HG02970 (cell line): ENCODE measurements around the gene ADAM29.
"Not testable (repeated sequence)": the region's sequence is repeated elsewhere in the genome, so short reads cannot be mapped to it uniquely, and the experiment has no call there.

Source experiments
- ATAC-seq: cut with Tn5 transposase; IDR thresholded peaks from one replicate; pipeline ENCODE4 v1.9.1; 2021; ENCODE audit warnings: mild to moderate bottlenecking, moderate library complexity, moderate number of reproducible peaks; ENCODE audit not compliant: unreplicated experiment, low FRiP score

ADAM29 gene

DNA sequence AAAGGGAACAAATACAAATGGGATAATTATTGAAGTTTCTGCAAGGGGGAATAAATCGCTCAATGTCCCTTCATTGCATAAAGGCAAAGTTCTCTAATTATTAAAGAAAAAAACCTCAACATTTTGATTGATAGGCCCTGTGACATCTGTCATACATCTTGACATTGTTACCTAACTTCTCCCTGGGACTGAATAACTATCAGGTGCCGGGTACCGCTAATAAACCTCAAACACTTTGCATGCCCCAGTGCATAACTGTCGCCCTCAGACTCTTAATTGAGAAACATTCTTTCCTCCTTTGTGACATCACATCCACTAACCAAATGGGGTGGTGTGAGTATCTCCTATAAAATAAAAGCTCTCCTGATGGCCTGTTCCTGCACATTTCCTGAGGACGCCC is at the start of gene ADAM29:
Gene ADAM29 (plus strand): TSS at position 301 of the 400 bp plus-strand sequence. CDS start 57,168 bp downstream, outside the sequence.
- no peak for ATAC-seq

DNA sequence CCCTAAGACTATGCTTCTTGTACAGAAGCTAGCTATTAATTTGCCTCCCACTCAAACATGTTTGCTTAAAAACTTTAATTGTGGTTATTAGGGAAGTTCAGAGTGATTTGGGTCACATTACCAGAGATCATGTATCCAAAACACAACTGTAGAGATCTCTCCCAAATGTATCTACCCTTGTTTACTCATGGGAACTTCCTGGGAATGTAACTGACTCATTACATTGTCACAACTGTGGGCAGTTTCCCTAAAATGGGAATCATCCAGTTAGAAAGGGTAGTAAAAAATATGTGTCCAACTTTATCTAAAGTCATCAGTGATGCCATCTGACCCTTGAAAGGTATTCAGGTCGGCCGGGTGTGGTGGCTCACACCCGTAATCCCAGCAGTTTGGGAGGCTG is 48.8 kb upstream of the ADAM29 start:
- ATAC-seq, result no peak

DNA sequence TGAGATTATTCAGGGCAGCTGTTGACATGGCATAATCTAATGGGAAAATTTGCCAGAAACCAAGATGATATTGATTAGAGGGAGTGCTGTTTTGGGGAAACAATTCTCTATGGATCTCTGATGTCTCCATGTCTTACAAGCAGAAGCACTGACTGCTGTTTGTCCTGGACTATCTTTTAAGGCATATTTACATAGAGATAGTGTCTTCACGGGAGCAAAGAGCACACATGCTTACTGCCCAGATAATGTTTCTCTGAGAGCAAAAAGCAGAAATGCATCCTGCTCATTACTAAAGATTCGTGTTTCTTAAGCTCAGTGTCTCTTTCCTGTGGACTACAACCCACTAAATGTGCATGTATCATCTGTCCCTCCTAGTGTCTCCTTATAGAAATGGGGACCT is 47.8 kb upstream of the ADAM29 start:
- ATAC-seq, result no peak

DNA sequence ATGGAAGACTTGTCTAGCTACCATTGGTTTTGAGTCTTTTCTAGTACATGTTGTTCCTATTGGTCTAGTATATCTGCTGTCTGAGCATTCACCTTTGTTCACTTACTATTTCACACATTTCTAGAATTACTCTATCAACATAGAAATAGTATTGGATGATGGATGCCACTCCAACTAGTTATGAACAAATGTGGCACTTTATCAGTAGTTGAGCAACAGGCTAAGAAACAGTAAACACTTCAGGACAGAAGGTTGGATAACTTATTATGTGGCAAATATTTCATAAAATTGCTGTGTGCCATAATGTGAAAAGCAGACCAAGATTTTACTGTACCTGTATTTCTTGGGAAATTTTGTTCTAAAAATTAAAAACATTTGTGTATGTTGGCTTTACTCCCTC is 46.8 kb upstream of the ADAM29 start:
- no peak for ATAC-seq

DNA sequence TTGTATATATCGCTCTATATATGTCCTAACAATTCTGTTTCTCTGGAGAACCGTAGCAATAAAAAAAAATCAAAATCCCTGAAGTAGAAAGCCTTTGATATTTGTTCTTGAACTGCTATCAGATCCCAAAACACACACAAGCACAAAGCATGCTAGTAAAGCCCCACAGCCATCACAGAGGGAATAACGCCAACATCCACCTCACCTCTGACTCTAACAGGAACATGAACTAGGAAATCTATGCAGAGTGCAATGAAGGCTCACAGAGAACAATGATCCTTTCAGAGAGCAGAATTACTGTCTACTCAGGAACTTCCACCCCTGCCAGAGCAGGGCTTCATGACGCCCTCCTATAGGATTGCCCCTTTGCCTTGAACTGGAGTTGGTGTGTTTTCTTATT is 45.0 kb upstream of the ADAM29 start:
- not testable (repeated sequence) for ATAC-seq

DNA sequence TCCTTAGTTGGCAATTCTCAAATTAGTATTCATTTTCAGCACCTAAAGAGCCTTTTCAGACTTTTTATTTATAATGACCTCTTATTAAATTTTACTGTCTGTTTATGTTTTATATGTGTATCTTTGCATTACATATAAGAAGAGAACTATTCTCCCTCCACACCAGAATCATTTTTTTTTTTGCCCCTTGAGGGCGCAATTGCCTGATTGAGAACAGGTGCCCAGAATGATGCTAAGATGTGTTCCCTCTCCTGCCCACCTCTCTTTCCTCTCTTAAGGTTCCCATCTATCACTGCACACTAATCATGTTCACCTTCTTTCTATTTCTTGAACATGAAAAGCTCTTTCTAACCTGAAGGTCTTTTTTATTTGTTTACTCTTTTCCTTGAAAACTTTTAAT is 44.2 kb upstream of the ADAM29 start:
- ATAC-seq, result peak; percentile 43

DNA sequence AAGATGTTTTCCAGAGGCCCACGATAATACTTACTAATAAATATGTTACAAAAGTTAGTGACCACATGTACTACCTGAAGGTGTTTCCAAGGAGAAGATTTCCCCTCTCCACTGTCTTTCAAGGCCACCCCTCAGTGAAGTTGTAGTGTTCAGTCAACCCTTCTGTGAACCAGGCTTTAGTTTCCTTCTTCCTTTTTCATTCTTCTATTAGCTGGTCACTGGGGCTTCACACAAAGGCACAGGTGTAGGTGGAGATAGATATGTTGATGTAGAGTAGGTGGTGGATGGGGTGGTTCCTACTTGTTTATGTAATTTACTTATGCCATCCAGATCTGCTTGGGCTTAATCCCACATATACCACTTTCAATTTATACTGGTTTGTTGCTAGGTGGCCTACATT is 43.3 kb upstream of the ADAM29 start:
- no peak for ATAC-seq

DNA sequence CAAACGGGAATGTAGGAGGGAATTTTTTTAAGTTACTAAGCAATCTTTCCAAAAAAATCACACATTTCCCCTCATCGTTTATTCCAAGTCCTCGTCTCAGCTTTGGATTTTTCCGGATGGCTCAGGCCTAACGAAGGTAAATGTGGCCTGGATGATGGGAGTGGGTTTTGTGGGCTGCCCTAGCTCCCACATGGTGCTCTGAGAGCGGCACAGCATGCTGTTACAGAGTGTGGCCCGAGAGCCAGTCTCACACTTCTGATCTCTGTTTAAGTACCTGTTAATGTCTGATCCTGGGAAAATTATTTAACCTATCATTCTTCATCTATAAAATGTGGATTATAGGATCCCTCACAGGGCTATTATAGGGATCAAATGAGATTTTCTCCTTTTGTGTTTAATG is 38.2 kb upstream of the ADAM29 start:
- no peak for ATAC-seq

DNA sequence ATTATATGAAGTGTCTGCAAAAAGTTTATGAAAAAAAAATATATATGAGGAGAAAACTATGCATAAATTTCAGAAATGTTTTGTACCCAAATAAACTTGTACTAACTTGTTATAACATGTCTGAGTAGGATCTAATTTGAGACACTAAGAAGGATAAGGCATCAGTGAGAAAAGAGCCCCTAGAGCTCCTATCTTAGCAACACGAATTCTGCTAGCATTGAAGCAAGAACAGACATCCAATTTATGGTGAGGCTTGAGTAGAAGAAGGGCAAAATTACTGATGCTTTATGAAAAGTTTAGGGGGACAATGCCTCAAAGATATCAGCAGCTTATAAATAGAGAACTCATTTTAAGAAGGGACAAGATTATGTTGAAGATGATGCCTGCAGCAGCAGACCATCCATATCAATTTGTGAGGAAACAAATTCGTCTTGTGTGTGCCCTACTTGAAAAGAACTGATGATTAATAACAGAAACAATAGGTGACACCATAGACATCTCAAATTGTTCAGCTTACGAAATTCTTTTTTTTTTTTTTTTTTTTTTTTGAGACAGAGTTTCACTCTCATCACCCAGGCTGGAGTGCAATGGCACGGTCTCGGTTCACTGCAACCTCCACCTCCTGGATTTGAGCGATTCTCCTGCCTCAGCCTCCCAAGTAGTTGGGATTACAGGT is 35.7 kb upstream of the ADAM29 start:
- no peak for ATAC-seq

DNA sequence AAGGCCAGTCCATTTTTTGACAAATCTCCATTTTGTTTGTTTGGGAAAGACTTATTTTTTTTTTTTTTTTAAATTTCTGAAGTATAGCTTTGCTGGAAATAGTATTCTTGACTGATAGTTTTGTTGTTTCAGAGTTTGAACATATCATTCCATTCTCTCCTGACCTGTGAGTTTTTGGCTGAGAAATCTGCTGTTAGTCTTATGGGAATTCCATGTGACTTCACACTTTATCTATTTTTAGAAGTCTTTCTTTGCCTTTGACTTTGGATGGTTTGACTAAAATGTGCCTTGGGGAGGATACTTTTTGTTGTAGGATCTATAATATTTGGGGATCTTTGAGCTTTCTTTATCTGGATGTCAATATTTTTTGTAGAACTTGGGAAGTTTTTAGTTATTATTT is 10.7 kb upstream of the ADAM29 start:
- no peak for ATAC-seq

DNA sequence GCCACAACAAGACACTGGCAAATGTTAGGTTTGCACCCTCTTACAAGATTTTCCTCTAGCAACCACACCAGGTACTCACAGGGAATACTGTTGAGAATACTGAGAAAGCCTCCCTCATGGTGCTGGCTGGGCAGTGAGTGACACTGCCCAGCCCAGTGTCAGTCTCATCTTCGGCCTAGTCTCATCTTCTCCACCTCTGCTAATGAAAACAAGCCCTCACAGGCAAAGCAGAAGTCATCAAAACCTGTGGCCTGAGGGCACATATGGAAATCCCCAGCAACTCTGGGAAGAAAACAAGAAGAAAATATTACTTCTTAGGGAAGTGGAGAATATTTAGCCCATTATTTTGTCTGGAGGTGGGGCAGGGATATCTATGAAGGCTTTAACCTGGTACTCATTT is 7.9 kb upstream of the ADAM29 start:
- ATAC-seq, result no peak

DNA sequence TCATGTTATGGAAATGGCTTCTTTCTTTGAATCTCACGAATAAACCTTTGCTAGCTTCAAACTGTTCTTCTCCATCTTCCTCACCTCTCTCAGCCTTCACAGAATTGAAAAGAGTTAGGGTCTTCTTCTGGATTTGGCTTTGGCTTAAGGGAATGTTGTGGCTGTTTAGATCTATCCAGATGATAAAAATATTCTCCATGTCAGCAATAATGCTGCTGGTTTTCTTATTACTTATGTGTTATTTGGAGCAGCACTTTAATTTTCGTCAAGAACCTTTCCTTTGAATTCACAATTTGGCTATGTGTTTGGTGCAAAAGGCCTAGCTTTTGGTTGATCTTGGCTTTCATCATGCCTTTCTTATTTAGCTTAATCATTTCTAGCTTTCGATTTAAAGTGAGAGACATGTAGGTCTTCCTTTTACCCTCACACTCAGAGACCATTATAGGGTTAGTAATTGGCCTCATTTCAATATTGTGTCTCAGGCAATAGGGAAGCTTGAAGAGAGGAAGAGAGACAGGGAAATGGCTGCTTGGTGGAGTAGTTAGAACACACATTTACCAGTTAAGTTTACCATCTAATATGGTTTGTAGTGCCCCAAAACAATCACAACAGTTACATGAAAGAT is 5.1 kb upstream of the ADAM29 start:
- ATAC-seq, result no peak

DNA sequence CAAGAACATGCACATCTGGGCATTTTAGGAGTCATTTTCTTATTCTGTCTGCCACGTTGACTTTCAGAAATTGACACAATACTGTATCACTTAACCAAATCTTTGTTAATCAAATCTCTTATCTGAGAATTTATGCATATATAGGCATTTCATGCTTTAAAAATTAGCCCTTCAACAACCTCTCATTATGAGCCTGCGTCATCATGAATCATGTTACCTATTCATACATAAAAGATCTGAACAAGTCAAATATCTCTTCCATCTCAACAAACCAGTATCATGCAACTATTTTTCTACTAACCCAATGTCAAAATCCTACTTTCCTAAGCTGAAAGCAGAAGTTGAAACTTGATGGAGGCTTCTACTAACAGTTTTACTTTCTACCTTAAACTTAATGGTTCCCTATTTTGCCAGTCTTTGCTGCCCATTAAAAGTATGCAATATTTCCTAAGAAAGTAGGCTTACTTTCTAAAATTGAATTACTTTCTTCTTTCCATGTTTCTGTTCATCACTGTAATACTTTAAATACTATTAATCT is 1.8 kb downstream of the ADAM29 start:
- ATAC-seq, result no peak

DNA sequence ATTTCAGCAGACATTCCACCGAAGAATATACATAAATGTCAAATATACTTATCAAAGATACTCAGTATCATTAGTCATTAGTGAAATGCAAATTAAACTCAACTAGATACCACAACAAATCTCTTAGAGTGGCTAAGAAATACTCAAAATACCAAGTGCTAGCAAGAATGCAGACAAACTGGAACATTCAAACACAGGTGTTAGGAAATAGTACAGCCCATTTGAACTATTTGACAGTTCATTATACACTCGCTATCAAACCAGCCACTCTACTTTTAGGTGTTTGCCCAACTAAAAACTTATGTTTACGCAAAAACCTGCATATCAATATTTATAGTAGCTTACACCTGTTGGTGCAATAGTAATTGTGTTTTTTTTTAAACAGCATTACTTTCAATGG is 8.8 kb downstream of the ADAM29 start:
- ATAC-seq, result no peak

DNA sequence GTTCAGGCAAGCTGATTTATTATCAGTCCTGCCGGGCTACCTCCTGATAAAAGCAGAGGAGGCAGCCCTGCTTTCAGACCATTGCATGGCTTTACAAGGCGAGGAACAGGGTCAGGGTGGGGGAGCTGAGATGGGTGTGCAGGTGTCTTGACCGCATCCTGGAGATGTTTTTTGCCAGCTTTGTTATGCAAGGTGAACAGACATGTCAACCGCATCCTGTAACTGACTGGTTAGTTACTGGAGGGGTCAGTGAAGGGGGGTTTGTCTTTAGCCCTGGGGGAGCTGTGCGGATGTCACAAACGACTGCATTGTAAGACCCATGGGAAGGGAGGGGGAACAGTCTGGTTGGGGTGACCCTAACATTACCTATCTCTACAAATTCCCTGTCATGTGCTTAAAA is 10.0 kb downstream of the ADAM29 start:
- peak; percentile 48 for ATAC-seq

DNA sequence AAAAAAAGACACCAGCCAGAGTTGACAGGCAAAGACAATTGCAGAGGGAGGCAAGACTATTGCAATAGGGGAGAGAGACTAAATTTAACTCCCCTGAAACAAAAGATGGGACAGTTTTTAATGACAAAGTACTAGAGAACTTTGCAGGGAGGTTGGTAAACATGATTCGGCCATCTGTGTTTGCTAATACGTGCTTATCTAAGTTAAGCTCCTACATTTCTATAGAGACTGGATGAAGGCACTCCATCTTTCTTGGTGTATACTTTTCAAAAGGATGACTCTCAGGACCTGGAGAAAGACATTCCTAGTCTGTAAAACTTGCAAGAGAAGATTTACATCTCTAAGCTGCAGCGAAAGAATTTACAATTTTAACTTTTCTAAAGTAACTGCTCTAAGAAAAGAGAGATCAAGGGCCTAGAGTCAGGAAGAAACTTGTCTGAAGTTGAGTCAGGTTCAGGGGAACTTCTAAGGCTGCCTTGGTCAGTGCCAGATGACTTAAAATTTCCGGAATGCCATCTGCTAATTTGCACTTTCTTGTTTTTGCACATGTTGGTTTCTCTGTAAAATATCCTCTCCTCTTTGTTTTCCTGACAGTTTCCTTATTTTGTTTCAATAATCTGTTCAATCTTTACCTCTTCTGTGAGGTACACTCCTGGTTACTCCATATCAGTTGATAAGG is 10.6 kb downstream of the ADAM29 start:
- ATAC-seq, result peak; percentile 18

DNA sequence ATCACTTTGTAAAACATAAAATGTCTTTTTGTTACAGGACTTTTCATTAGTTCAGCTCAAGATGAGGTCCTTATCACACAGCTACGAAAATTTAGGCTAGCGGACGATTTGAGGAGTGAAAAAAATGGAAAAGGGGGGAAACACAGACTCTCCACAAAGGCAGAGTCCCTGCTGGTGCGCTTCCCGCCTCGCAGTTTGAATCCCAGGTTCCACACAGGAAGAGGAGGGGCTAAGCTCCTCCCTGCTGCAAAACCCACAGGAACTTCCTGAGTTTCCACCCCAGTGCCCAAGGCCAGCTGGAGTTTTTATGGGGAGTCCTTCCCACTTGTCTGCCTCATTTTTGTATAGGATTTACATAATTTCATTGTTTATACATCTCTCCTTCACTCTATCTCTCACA is 11.2 kb downstream of the ADAM29 start:
- ATAC-seq, result no peak

DNA sequence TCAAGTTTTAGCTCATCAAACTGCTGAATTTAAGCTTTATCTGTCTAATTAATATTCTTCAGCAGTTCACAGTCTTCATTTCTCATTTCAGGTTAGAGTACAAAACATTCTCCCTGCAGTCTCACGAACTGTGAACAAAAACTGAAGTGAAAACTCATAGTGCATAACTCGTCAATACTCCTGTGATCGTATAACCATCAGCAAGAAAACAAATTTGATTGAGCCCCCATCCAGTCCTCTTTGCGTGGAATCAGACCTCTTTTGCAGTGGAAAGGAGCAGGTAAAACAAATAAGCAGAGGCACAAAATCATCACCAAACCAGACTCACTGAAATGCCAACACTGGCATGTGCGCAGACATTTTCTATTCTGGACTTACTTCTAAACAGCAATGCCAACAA is 12.7 kb downstream of the ADAM29 start:
- no peak for ATAC-seq

DNA sequence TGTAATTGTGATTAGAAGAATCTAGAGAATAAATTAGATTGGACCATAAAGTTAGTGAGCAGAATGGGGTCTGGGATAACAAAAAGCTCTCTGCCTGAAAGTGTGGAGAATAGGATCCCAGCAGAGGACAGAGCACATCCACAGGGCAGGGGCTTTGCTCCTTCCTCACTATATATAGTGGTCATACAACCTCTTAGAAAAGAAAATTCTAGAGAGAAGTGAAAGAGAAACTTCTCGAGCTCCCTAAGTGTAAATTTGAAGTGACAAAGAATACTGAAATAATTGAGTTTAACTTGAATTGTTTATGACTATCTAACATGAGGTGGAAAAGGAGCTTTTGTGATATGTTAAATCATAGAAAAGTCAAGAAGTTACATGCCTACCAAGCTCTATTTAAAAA is 14.9 kb downstream of the ADAM29 start:
- ATAC-seq, result no peak

DNA sequence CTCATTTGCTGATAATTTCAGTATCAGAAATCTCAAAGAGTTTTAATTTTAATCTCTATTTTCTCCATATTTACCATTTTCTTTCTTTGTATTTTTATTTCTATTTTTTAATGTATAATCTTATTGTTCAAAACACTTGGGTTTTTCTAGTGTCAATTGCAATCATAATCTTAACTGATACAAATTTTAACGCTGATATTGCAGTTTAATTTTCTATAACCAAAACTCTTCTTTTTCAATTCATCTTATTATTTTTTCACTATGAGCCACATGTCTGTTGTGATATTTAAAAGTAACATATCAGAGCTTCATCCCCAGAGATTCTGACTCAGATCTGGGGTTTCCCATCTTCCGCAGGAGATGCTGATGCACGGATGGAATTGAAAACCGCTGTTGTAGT is 16.2 kb downstream of the ADAM29 start:
- ATAC-seq, result no peak

DNA sequence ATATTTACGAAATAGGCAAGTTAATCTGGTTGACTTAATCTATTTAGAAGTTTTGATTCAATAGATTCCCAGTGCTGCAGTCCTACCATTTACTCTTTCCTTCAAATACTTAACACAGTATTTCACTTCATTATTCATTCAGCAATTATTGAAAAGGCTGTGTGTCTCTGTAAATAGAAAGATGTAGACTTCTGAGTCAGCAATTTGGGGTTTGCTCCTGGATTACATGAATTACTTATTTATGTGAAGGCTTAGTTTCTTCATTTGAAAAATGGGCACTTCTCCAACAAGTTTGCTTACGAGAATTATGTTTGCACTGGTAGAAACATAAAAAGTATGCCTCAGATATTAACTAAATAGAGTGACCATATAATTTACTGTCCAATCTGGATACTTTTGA is 17.4 kb downstream of the ADAM29 start:
- ATAC-seq, result no peak

DNA sequence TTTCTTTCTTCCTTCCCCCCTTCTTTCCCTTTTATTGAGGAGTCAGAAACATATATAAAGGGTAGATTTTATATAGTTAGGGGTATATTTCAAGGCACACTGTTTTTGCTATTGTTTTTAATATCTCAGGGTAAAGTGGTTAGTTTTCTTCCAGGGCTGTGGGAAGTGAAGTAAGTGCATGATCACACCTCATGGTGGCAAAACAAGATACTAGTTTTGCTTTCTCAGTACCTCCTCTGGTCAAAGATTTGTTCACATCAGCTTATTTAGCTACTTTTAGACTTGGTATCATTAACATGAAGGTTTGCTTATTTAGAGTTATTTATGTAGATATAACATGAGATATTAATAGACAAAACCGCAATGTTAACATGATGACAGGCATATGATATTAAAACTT is 21.8 kb downstream of the ADAM29 start:
- no peak for ATAC-seq
